ENCODE data around the gene ANXA4.

The ANXA4 gene

GRCh38 chr2:69767034-69767433, 25.1 kb downstream of the ANXA4 start:
- TF ChIP-seq MAX (IDR thresholded peaks at IDR 0.05) (no peak), REST (IDR thresholded peaks at IDR 0.05; ENCODE audit: low read depth) (no peak), NFIC (IDR thresholded peaks at IDR 0.05) (no peak), EGR1 (IDR thresholded peaks at IDR 0.05) (no peak), TEAD4 (IDR thresholded peaks at IDR 0.05) (no peak), FOXM1 (IDR thresholded peaks at IDR 0.05; ENCODE audit: borderline replicate concordance, low read depth) (no peak), TAF1 (IDR thresholded peaks at IDR 0.05; ENCODE audit: low read depth) (no peak), CREB1 (IDR thresholded peaks at IDR 0.05; ENCODE audit: low read depth) (no peak), YY1 (IDR thresholded peaks at IDR 0.05; ENCODE audit: low read depth) (no peak), CEBPB (IDR thresholded peaks at IDR 0.05) (no peak), EP300 (IDR thresholded peaks at IDR 0.05; ENCODE audit: borderline replicate concordance) (no peak), ZBTB7A (IDR thresholded peaks at IDR 0.05; ENCODE audit: low read depth) (no peak)

GRCh38 chr2:69768235-69768634, 26.3 kb downstream of the ANXA4 start:
- TF ChIP-seq NFIC (IDR thresholded peaks at IDR 0.05) (no peak), CREB1 (IDR thresholded peaks at IDR 0.05; ENCODE audit: low read depth) (no peak), MAX (IDR thresholded peaks at IDR 0.05) (no peak), EP300 (IDR thresholded peaks at IDR 0.05; ENCODE audit: borderline replicate concordance) (no peak), TAF1 (IDR thresholded peaks at IDR 0.05; ENCODE audit: low read depth) (no peak), CEBPB (IDR thresholded peaks at IDR 0.05) (no peak)

- no peak for TF ChIP-seq TCF12 (IDR thresholded peaks at IDR 0.05; ENCODE audit: low read depth)
- no peak for TF ChIP-seq REST (IDR thresholded peaks at IDR 0.05; ENCODE audit: low read depth)
- TF ChIP-seq FOXM1 (IDR thresholded peaks at IDR 0.05; ENCODE audit: borderline replicate concordance, low read depth) = no peak
- TF ChIP-seq ZBTB7A (IDR thresholded peaks at IDR 0.05; ENCODE audit: low read depth) = no peak
- no peak for TF ChIP-seq NFIC (IDR thresholded peaks at IDR 0.05)
- no peak for TF ChIP-seq EP300 (IDR thresholded peaks at IDR 0.05; ENCODE audit: borderline replicate concordance)
- no peak for TF ChIP-seq RAD21 (IDR thresholded peaks at IDR 0.05; ENCODE audit: low read depth)
- no peak for TF ChIP-seq MAX (IDR thresholded peaks at IDR 0.05)
- no peak for TF ChIP-seq EGR1 (IDR thresholded peaks at IDR 0.05)
- no peak for TF ChIP-seq CREB1 (IDR thresholded peaks at IDR 0.05; ENCODE audit: low read depth)
- TF ChIP-seq USF1 (IDR thresholded peaks at IDR 0.05) = no peak
- no peak for TF ChIP-seq TEAD4 (IDR thresholded peaks at IDR 0.05)
- no peak for TF ChIP-seq YY1 (IDR thresholded peaks at IDR 0.05; ENCODE audit: low read depth)
- TF ChIP-seq TAF1 (IDR thresholded peaks at IDR 0.05; ENCODE audit: low read depth) = no peak
- no peak for TF ChIP-seq CEBPB (IDR thresholded peaks at IDR 0.05)
Measured at GRCh38 chr2:69768789-69769188, 26.9 kb downstream of the ANXA4 start.

- no peak for TF ChIP-seq ZBTB7A (IDR thresholded peaks at IDR 0.05; ENCODE audit: low read depth)
- TF ChIP-seq NFIC (IDR thresholded peaks at IDR 0.05) = no peak
- TF ChIP-seq TCF12 (IDR thresholded peaks at IDR 0.05; ENCODE audit: low read depth) = no peak
- no peak for TF ChIP-seq TAF1 (IDR thresholded peaks at IDR 0.05; ENCODE audit: low read depth)
- no peak for TF ChIP-seq FOXM1 (IDR thresholded peaks at IDR 0.05; ENCODE audit: borderline replicate concordance, low read depth)
- no peak for TF ChIP-seq CEBPB (IDR thresholded peaks at IDR 0.05)
- no peak for TF ChIP-seq YY1 (IDR thresholded peaks at IDR 0.05; ENCODE audit: low read depth)
- no peak for TF ChIP-seq REST (IDR thresholded peaks at IDR 0.05; ENCODE audit: low read depth)
Measured at GRCh38 chr2:69769272-69769671, 27.3 kb downstream of the ANXA4 start.

GRCh38 chr2:69770193-69770702, 28.3 kb downstream of the ANXA4 start:
- TF ChIP-seq CEBPB (IDR thresholded peaks at IDR 0.05) = no peak
- no peak for TF ChIP-seq FOXM1 (IDR thresholded peaks at IDR 0.05; ENCODE audit: borderline replicate concordance, low read depth)
- TF ChIP-seq NFIC (IDR thresholded peaks at IDR 0.05) = no peak
- peak; percentile 71 for TF ChIP-seq USF1 (IDR thresholded peaks at IDR 0.05)
- TF ChIP-seq CREB1 (IDR thresholded peaks at IDR 0.05; ENCODE audit: low read depth) = no peak
- TF ChIP-seq TEAD4 (IDR thresholded peaks at IDR 0.05) = peak; percentile 43; the same call in 1 of the 2 replicates
- TF ChIP-seq EGR1 (IDR thresholded peaks at IDR 0.05) = no peak
- TF ChIP-seq RAD21 (IDR thresholded peaks at IDR 0.05; ENCODE audit: low read depth) = no peak
- TF ChIP-seq TCF12 (IDR thresholded peaks at IDR 0.05; ENCODE audit: low read depth) = 0 out of 2 replicates have a peak, but pooled peaks have one; percentile 36
- no peak for TF ChIP-seq EP300 (IDR thresholded peaks at IDR 0.05; ENCODE audit: borderline replicate concordance)
- peak; percentile 42; the same call in 1 of the 2 replicates for TF ChIP-seq MAX (IDR thresholded peaks at IDR 0.05)
- no peak for TF ChIP-seq REST (IDR thresholded peaks at IDR 0.05; ENCODE audit: low read depth)

Data from Ishikawa (cell line).